Panc1 (cell line): ENCODE measurements around the gene MTTP.

Experiments used
- POLR2AphosphoS5 ChIP-seq: IDR thresholded peaks from 2 replicates; pipeline ENCODE4 v1.6.1; 2012; ENCODE audit warnings: mild to moderate bottlenecking, low read depth, low read length, moderate library complexity
- TCF7L2 ChIP-seq: IDR thresholded peaks from 2 replicates; pipeline ENCODE4 v1.6.1; 2011; ENCODE audit warnings: mild to moderate bottlenecking, low read depth, low read length, inconsistent platforms
- TF ChIP-seq, protein P1 (sequence below): fragments of 450-650 bp; IDR thresholded peaks from 2 replicates; pipeline ENCODE4 v1.5.1; 2017; ENCODE audit warnings: mild to moderate bottlenecking

GRCh38 chr4:99625369-99625768, 50.7 kb downstream of the MTTP start:
- TF ChIP-seq, protein P1, sequence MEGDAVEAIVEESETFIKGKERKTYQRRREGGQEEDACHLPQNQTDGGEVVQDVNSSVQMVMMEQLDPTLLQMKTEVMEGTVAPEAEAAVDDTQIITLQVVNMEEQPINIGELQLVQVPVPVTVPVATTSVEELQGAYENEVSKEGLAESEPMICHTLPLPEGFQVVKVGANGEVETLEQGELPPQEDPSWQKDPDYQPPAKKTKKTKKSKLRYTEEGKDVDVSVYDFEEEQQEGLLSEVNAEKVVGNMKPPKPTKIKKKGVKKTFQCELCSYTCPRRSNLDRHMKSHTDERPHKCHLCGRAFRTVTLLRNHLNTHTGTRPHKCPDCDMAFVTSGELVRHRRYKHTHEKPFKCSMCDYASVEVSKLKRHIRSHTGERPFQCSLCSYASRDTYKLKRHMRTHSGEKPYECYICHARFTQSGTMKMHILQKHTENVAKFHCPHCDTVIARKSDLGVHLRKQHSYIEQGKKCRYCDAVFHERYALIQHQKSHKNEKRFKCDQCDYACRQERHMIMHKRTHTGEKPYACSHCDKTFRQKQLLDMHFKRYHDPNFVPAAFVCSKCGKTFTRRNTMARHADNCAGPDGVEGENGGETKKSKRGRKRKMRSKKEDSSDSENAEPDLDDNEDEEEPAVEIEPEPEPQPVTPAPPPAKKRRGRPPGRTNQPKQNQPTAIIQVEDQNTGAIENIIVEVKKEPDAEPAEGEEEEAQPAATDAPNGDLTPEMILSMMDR = no peak
- TF ChIP-seq POLR2AphosphoS5 (no peak), TCF7L2 (no peak)
